Measurements from ENCODE around the gene DDX27.

DDX27 gene

GRCh38 chr20:49279677-49280462 is 60.7 kb downstream of the DDX27 start:
- H3K27ac ChIP-seq (ENCODE audit: low read depth, low read length): peak overlapping the region; percentile 87
- TF ChIP-seq CTCF (IDR thresholded peaks at IDR 0.05; ENCODE audit: low read depth, low read length, poor library complexity, severe bottlenecking) (no peak), EZH2phosphoT487 (IDR thresholded peaks at IDR 0.05; ENCODE audit: borderline replicate concordance, low read length) (no peak)
- peaks cover 74% of the 10 kb centered on the region for H3F3A ChIP-seq (ENCODE audit: control insufficient read depth, insufficient read depth)
- peaks cover 66% of the 10 kb centered on the region for H3K4me1 ChIP-seq (ENCODE audit: control insufficient read depth, low read length)
- H3K36me3 ChIP-seq (ENCODE audit: control insufficient read depth, low read length): peaks cover 80% of the 10 kb centered on the region
- H3K9me2 ChIP-seq (replicated peaks; ENCODE audit: control insufficient read depth, low read length): no peaks in the 10 kb centered on the region
- H3K27me3 ChIP-seq (ENCODE audit: control insufficient read depth, low read length): no peaks in the 10 kb centered on the region
- peak overlapping the region; percentile 94 for H3K4me3 ChIP-seq (ENCODE audit: low read length)
- H3K4me2 ChIP-seq (ENCODE audit: low read length): peak overlapping the region; percentile 96
- peaks cover 94% of the 10 kb centered on the region for H3K79me2 ChIP-seq (ENCODE audit: control insufficient read depth, low read length)
- H3K9me3 ChIP-seq (ENCODE audit: control insufficient read depth, insufficient read depth, low read length): peaks cover 3% of the 10 kb centered on the region; the same call in 1 of the 2 replicates
- H4K20me1 ChIP-seq (ENCODE audit: control insufficient read depth, insufficient read depth, low read depth, low read length): peaks cover 55% of the 10 kb centered on the region

- Histone ChIP-seq H3K27me3 (ENCODE audit: control insufficient read depth, low read length) (no peaks in the 10 kb centered on the region), H3K9me3 (ENCODE audit: control insufficient read depth, insufficient read depth, low read length) (peaks cover 3% of the 10 kb centered on the region; the same call in 1 of the 2 replicates), H3K4me3 (ENCODE audit: low read length) (peak overlapping the region; percentile 94), H3K4me1 (ENCODE audit: control insufficient read depth, low read length) (peaks cover 71% of the 10 kb centered on the region), H4K20me1 (ENCODE audit: control insufficient read depth, insufficient read depth, low read depth, low read length) (peaks cover 62% of the 10 kb centered on the region), H3K36me3 (ENCODE audit: control insufficient read depth, low read length) (peaks cover 82% of the 10 kb centered on the region), H3K9me2 (replicated peaks; ENCODE audit: control insufficient read depth, low read length) (no peaks in the 10 kb centered on the region), H3F3A (ENCODE audit: control insufficient read depth, insufficient read depth) (peaks cover 80% of the 10 kb centered on the region), H3K27ac (ENCODE audit: low read depth, low read length) (peak overlapping the region; percentile 87), H3K79me2 (ENCODE audit: control insufficient read depth, low read length) (peaks cover 95% of the 10 kb centered on the region), H3K4me2 (ENCODE audit: low read length) (peak overlapping the region; percentile 96)
- TF ChIP-seq EZH2phosphoT487 (IDR thresholded peaks at IDR 0.05; ENCODE audit: borderline replicate concordance, low read length) (no peak), CTCF (IDR thresholded peaks at IDR 0.05; ENCODE audit: low read depth, low read length, poor library complexity, severe bottlenecking) (no peak)
Measured at GRCh38 chr20:49280463-49281058, 61.3 kb downstream of the DDX27 start.

GRCh38 chr20:49281059-49281912 is 62.1 kb downstream of the DDX27 start:
- H4K20me1 ChIP-seq (ENCODE audit: control insufficient read depth, insufficient read depth, low read depth, low read length): peaks cover 69% of the 10 kb centered on the region

More at GRCh38 chr20:49281059-49281912, 62.1 kb downstream of the DDX27 start:
- H3K9me2 ChIP-seq (replicated peaks; ENCODE audit: control insufficient read depth, low read length): no peaks in the 10 kb centered on the region
- peaks cover 95% of the 10 kb centered on the region for H3K79me2 ChIP-seq (ENCODE audit: control insufficient read depth, low read length)
- peaks cover 71% of the 10 kb centered on the region for H3K4me1 ChIP-seq (ENCODE audit: control insufficient read depth, low read length)
- no peak for TF ChIP-seq EZH2phosphoT487 (IDR thresholded peaks at IDR 0.05; ENCODE audit: borderline replicate concordance, low read length)
- peak overlapping the region; percentile 87 for H3K27ac ChIP-seq (ENCODE audit: low read depth, low read length)
- H3F3A ChIP-seq (ENCODE audit: control insufficient read depth, insufficient read depth): peaks cover 82% of the 10 kb centered on the region
- H3K4me3 ChIP-seq (ENCODE audit: low read length): peak overlapping the region; percentile 94
- peak overlapping the region; percentile 96 for H3K4me2 ChIP-seq (ENCODE audit: low read length)
- no peaks in the 10 kb centered on the region for H3K27me3 ChIP-seq (ENCODE audit: control insufficient read depth, low read length)
- peaks cover 3% of the 10 kb centered on the region; the same call in 1 of the 2 replicates for H3K9me3 ChIP-seq (ENCODE audit: control insufficient read depth, insufficient read depth, low read length)
- H3K36me3 ChIP-seq (ENCODE audit: control insufficient read depth, low read length): peaks cover 83% of the 10 kb centered on the region

Data from DOHH2 (cell line).